Measurements from ENCODE around the gene INAFM1. TPM values are rescaled to one million over a fixed set of nuclear protein-coding genes. Genes with fewer than 3 reads are reported as not detected.

Gene INAFM1
- total RNA-seq, 4 donors from 2014 or later, result 4.3 to 10.6 (median 8.2) TPM

DNA sequence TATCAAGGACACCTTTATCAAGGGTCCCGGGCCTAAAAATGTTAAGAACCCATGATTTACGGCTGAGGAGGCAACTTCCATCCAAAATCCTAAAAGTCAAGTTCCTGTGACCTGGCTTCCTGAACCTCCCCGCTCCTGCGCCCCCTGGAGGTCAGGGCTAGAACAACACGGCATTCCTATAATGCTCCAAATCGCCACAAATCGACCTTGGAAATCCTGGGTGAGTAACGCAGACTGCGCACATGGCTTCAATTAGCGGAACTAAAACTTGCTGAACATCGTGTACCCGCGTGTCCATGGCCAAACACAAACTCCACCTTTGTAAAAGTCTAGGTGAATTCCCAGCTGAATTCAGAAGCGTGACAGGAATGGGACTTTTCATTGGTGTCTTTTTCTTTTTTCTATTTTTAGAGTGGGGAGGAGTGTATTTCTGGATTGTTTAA lies 30.6 kb downstream of the INAFM1 start:
- TF ChIP-seq, protein P1, sequence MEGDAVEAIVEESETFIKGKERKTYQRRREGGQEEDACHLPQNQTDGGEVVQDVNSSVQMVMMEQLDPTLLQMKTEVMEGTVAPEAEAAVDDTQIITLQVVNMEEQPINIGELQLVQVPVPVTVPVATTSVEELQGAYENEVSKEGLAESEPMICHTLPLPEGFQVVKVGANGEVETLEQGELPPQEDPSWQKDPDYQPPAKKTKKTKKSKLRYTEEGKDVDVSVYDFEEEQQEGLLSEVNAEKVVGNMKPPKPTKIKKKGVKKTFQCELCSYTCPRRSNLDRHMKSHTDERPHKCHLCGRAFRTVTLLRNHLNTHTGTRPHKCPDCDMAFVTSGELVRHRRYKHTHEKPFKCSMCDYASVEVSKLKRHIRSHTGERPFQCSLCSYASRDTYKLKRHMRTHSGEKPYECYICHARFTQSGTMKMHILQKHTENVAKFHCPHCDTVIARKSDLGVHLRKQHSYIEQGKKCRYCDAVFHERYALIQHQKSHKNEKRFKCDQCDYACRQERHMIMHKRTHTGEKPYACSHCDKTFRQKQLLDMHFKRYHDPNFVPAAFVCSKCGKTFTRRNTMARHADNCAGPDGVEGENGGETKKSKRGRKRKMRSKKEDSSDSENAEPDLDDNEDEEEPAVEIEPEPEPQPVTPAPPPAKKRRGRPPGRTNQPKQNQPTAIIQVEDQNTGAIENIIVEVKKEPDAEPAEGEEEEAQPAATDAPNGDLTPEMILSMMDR (IDR thresholded peaks at IDR 0.05), result peak; percentile 69 to 95 (median 75)
- no peak for TF ChIP-seq POLR2A (IDR thresholded peaks at IDR 0.05)
- Histone ChIP-seq H3K4me3 (replicated peaks in 1 of 3) (no peak overlapping the region), H3K36me3 (no peaks in the 10 kb centered on the region), H3K27ac (no peak overlapping the region), H3K4me1 (peaks cover 5 to 10% of the 10 kb centered on the region in 2 donors), H3K9me3 (no peaks in the 10 kb centered on the region), H3K27me3 (no peaks in the 10 kb centered on the region)
- DNase-seq, result peak; percentile 63 to 70
- 8 to 12% methylated on average over 14 of the region's 14 CpGs for WGBS, 2 donors
- intact Hi-C loops (cut with DNase I), result no loop called here

DNA sequence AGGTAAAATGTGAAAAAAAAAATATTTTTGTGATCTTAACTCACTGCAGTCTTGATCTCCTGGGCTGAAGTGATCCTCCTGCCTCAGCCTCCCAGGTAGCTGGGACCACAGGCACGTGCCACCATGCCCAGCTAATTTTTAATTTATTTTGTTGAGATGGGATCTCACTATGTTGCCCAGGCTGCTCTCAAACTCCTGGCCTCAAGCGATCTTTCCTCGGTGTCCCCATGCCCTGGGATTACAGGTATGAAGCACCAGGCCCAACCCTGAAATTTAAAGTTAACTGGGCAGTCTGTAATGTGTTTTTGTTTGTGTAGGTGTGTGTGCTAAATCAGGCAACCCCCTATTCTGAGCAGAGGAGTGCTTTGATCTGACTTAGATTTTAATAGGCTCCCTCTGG lies 31.6 kb downstream of the INAFM1 start:
- no peaks in the 10 kb centered on the region for H3K36me3 ChIP-seq
- DNase-seq, result no peak
- peaks cover 5 to 10% of the 10 kb centered on the region in 2 donors for H3K4me1 ChIP-seq
- no peaks in the 10 kb centered on the region for H3K27me3 ChIP-seq
- no peaks in the 10 kb centered on the region for H3K9me3 ChIP-seq
- no peak overlapping the region for H3K4me3 ChIP-seq (replicated peaks in 1 of 3)
- 89 to 93% methylated on average over 3 of the region's 3 CpGs for WGBS, 2 donors
- intact Hi-C loops (cut with DNase I), result no loop called here
- TF ChIP-seq, protein P1 (IDR thresholded peaks at IDR 0.05), result no peak
- no peak for TF ChIP-seq POLR2A (IDR thresholded peaks at IDR 0.05)
- H3K27ac ChIP-seq, result no peak overlapping the region

DNA sequence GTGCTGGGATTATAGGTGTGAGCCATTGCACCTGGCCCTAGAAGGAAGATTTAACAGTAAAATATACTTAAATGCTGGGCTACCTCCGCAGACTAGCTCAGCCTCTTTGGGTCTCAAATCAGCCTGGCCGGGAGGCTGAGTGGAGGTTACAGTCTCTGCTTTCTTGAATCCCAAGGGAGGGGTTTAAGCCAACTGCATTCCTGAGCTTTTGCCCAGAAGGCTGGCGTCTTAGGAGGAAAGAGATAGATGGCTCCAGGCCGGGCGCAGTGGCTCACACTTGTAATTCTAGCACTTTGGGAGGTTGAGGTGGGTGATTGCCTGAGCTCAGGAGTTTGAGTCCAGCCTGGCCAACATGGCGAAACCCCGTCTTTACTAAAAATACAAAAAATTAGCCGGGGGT lies 34.4 kb downstream of the INAFM1 start:
- DNase-seq, result no peak
- no peaks in the 10 kb centered on the region for H3K9me3 ChIP-seq
- no peak overlapping the region for H3K27ac ChIP-seq
- TF ChIP-seq, protein P1 (IDR thresholded peaks at IDR 0.05), result no peak
- TF ChIP-seq POLR2A (IDR thresholded peaks at IDR 0.05), result no peak
- H3K36me3 ChIP-seq, result no peaks in the 10 kb centered on the region
- no peaks in the 10 kb centered on the region for H3K27me3 ChIP-seq
- peaks cover 5 to 10% of the 10 kb centered on the region in 2 donors for H3K4me1 ChIP-seq
- WGBS, 2 donors, result 70 to 73% methylated on average over 8 of the region's 8 CpGs
- no peak overlapping the region for H3K4me3 ChIP-seq (replicated peaks in 1 of 3)
- intact Hi-C loops (cut with DNase I), result no loop called here

DNA sequence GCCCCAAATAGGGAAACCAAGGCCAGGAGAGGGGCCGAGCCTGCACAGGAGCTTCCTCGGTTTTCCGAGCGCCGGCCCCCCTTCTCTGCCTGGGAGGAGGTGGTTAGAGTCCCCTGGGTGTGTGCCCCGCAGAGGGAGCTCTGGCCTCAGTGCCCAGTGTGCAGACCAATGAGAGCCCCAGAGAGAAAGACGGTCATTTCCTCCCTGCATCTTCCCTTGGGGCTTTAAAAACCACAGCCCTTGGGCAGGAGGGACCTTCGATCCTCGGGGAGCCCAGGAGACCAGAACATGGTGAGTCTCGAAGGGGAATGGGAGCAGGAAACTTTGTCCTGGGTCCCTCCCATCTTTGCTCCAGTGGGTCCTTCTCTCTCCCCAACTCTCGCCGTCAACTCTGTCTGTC lies 34.9 kb downstream of the INAFM1 start, which contains the start of gene C5AR1:
Gene C5AR1 (plus strand): TSS at position 254 of the 400 bp plus-strand sequence. CDS start 35 bp downstream, at position 289.
- no peak within 1 kb of the TSS for H3K4me3 ChIP-seq (replicated peaks in 1 of 3)
- intact Hi-C loops (cut with DNase I), result no loop called here
- H3K36me3 ChIP-seq, result no peaks in the 10 kb centered on the region
- 50 to 58% methylated on average over 10 to 12 of the region's 12 CpGs for WGBS, 2 donors
- no peaks in the 10 kb centered on the region for H3K9me3 ChIP-seq
- no peak for DNase-seq
- TF ChIP-seq POLR2A (IDR thresholded peaks at IDR 0.05), result no peak
- peak within 1 kb of the TSS in 1 of 3 donors; percentile 10 for H3K27ac ChIP-seq
- H3K27me3 ChIP-seq, result no peaks in the 10 kb centered on the region
- peaks cover 5 to 10% of the 10 kb centered on the region in 2 donors for H3K4me1 ChIP-seq

DNA sequence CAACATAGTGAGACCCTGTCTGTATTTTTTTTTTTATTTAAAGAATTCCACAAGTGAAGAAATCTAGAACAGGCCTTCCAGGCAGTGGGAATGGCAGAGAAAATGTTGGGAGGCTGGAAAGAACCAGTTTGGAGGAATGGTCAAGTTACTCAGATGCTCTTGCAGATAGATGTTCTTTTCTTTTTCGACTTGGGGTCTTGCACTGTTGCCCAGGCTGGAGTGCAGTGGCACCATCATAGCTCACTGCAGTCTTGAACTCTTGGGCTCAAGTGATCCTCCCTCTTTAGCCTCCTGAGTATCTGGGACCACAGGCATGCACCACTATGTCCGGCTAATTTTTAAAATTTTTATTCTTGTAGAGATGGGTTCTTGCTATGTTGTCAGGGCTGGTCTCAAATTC lies 35.6 kb downstream of the INAFM1 start:
- DNase-seq, result no peak
- 88 to 89% methylated on average over 2 of the region's 2 CpGs for WGBS, 2 donors
- Histone ChIP-seq H3K4me1 (peaks cover 2 to 10% of the 10 kb centered on the region in 2 donors), H3K27ac (peak overlapping the region in 1 of 3 donors; percentile 10), H3K27me3 (no peaks in the 10 kb centered on the region), H3K9me3 (no peaks in the 10 kb centered on the region), H3K4me3 (replicated peaks in 1 of 3) (no peak overlapping the region), H3K36me3 (no peaks in the 10 kb centered on the region)
- TF ChIP-seq, protein P1 (IDR thresholded peaks at IDR 0.05), result no peak
- TF ChIP-seq POLR2A (IDR thresholded peaks at IDR 0.05), result no peak
- intact Hi-C loops (cut with DNase I), result no loop called here

Measured in thyroid gland (tissue), 4 donors.